ENCODE results near the gene FRAS1. TPM values are rescaled to one million over a fixed set of nuclear protein-coding genes. Genes with fewer than 3 reads are reported as not detected.

FRAS1 gene
- total RNA-seq, 1 experiment from 2014 or later, result 0.23 TPM

DNA sequence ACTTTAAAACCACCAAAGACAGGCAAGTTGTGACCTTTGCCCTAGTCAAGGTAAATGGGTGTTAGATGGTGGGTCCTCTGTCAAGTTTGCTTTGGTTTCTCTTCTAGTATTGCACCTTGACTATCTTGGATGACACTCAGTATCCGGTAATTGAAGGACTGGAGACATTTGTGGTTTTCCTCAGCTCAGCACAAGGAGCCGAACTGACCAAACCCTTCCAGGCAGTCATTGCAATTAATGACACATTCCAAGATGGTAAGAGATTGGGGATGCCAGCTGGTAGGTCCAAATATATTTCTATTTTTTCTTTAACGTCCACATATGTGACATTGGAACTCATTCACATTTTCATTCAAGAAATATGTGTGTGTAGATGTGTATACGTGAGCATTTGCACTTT lies 425.2 kb downstream of the FRAS1 start:
- DNase-seq (ENCODE audit: low read depth, low spot score) (no peak), ATAC-seq (no peak)
- ChIA-PET CTCF (no interaction called here), POLR2A (no interaction called here)
- no peak overlapping the region for H3K27ac ChIP-seq (ENCODE audit: low read length)
- no peaks in the 10 kb centered on the region for H3K4me1 ChIP-seq (ENCODE audit: control insufficient read depth, insufficient read depth, low read length)
- no peak overlapping the region for H3K4me3 ChIP-seq (ENCODE audit: low read depth in 2 of 2, low read length in 2 of 2)
- H3K36me3 ChIP-seq (ENCODE audit: control insufficient read depth, insufficient read depth, low read length), result no peaks in the 10 kb centered on the region
- intact Hi-C loops (cut with micrococcal nuclease; ENCODE audit: unreplicated experiment), result no loop called here
- H3K27me3 ChIP-seq (ENCODE audit: control insufficient read depth, insufficient read depth, low read length), result no peaks in the 10 kb centered on the region
- no TSS peak for BruUV-seq (replicated peaks)
- H3K9me3 ChIP-seq (ENCODE audit: control insufficient read depth, insufficient read depth, low read depth, low read length), result no peaks in the 10 kb centered on the region
- no peak for TF ChIP-seq REST (IDR thresholded peaks at IDR 0.05; ENCODE audit: insufficient read depth in 1 of 2, low read depth in 2 of 2, low read length in 1 of 2)
- TF ChIP-seq SIN3A (IDR thresholded peaks at IDR 0.05; ENCODE audit: borderline replicate concordance, insufficient read depth, low read depth, low read length), result no peak
- TF ChIP-seq TCF7L2 (IDR thresholded peaks at IDR 0.05; ENCODE audit: low read depth, low read length), result no peak
- no peak for TF ChIP-seq CTCF (IDR thresholded peaks at IDR 0.05)
- no peak for TF ChIP-seq POLR2AphosphoS5 (IDR thresholded peaks at IDR 0.05; ENCODE audit: low read depth, low read length)
- in situ Hi-C loops (cut with HindIII; ENCODE audit: low pct_unique_long_range_greater_than_20kb, low sequenced_read_pairs), result no loop called here

DNA sequence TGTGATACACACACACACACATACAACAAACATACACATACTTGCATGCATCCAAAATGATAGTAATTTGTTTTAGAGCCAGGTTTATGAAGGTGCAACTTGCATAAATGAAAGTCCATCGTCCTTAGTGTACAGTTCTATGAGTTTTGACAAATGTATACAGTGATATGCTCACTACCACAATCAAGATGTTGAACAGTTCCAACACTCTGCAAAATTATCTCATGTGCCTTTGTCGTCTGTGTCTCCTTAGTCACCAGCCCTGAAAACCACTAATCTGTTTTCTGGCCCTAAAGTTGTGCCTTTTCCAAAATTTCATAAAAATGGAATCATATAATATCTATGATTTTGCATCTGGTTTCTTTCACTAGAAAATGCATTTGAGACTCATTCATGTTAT lies 426.7 kb downstream of the FRAS1 start:
- no peaks in the 10 kb centered on the region for H3K27me3 ChIP-seq (ENCODE audit: control insufficient read depth, insufficient read depth, low read length)
- TF ChIP-seq TCF7L2 (IDR thresholded peaks at IDR 0.05; ENCODE audit: low read depth, low read length), result no peak
- no peak for TF ChIP-seq SIN3A (IDR thresholded peaks at IDR 0.05; ENCODE audit: borderline replicate concordance, insufficient read depth, low read depth, low read length)
- no peak overlapping the region for H3K4me3 ChIP-seq (ENCODE audit: low read depth in 2 of 2, low read length in 2 of 2)
- BruUV-seq (replicated peaks), result no TSS peak
- intact Hi-C loops (cut with micrococcal nuclease; ENCODE audit: unreplicated experiment) (no loop called here), in situ Hi-C loops (cut with HindIII; ENCODE audit: low pct_unique_long_range_greater_than_20kb, low sequenced_read_pairs) (no loop called here)
- no peak overlapping the region for H3K27ac ChIP-seq (ENCODE audit: low read length)
- ChIA-PET POLR2A (no interaction called here), CTCF (no interaction called here)
- H3K9me3 ChIP-seq (ENCODE audit: control insufficient read depth, insufficient read depth, low read depth, low read length), result no peaks in the 10 kb centered on the region
- no peaks in the 10 kb centered on the region for H3K4me1 ChIP-seq (ENCODE audit: control insufficient read depth, insufficient read depth, low read length)
- no peaks in the 10 kb centered on the region for H3K36me3 ChIP-seq (ENCODE audit: control insufficient read depth, insufficient read depth, low read length)
- DNase-seq (ENCODE audit: low read depth, low spot score) (no peak), ATAC-seq (no peak)

DNA sequence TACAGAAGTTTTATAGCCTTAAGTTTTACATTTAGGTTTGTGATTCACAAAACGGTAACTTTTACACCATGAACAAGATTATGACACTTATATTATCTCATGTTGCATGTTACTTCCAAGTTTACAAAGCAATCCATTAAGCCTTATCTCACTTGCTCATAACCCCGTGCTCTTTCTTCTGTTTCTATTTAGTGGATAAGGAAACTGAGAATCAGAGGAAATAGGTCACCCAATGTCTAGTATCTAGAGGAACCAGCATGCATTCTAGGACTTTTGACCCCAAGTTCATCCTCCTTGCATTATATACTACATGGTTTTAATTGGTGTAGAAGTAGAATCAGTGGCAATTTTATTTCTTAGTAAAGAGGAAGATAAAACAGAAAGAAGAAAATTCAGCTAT lies 427.5 kb downstream of the FRAS1 start:
- intact Hi-C loops (cut with micrococcal nuclease; ENCODE audit: unreplicated experiment), result no loop called here

More for the DNA sequence above, 427.5 kb downstream of the FRAS1 start:
- no peak for DNase-seq (ENCODE audit: low read depth, low spot score)
- Histone ChIP-seq H3K4me3 (ENCODE audit: low read depth in 2 of 2, low read length in 2 of 2) (no peak overlapping the region), H3K9me3 (ENCODE audit: control insufficient read depth, insufficient read depth, low read depth, low read length) (no peaks in the 10 kb centered on the region), H3K36me3 (ENCODE audit: control insufficient read depth, insufficient read depth, low read length) (no peaks in the 10 kb centered on the region), H3K4me1 (ENCODE audit: control insufficient read depth, insufficient read depth, low read length) (no peaks in the 10 kb centered on the region), H3K27me3 (ENCODE audit: control insufficient read depth, insufficient read depth, low read length) (no peaks in the 10 kb centered on the region), H3K27ac (ENCODE audit: low read length) (no peak overlapping the region)
- POLR2A ChIA-PET, result no interaction called here
- no peak for ATAC-seq
- TF ChIP-seq TCF7L2 (IDR thresholded peaks at IDR 0.05; ENCODE audit: low read depth, low read length), result no peak
- CTCF ChIA-PET, result no interaction called here
- in situ Hi-C loops (cut with HindIII; ENCODE audit: low pct_unique_long_range_greater_than_20kb, low sequenced_read_pairs), result no loop called here
- no TSS peak for BruUV-seq (replicated peaks)

Data from Panc1 (cell line).